ENCODE data around the gene RBMS3.
"Not testable (repeated sequence)": the region's sequence is repeated elsewhere in the genome, so short reads cannot be mapped to it uniquely, and the experiment has no call there.

The RBMS3 gene

DNA sequence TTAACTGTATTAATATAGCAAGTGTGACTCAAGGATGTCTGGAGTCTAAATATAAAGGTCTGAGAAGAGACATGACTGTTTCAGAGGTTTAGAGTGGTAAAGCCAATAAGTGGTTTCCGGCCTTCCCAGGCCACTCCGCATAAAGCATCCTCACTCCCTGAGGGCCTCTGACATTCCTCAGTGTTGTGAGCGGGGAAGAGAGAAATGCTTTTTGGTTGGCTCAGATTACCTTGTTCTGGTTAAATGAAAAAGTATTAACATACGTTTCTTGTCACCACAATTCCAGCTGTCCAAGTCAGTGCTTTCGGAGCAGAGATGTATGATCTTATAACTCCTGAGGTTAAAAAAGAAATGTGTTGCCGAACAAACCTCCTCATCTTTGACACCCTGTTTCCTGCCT is 103.8 kb downstream of the RBMS3 start:
- Mint-ChIP-seq H3K4me1 (peaks cover 31% of the 10 kb centered on the region), H3K27me3 (ENCODE audit: low read depth) (no peaks in the 10 kb centered on the region), H3K4me3 (no peak overlapping the region), H3K36me3 (ENCODE audit: low read depth) (peaks cover 16% of the 10 kb centered on the region), H3K27ac (peak overlapping the region; percentile 54 to 83 (median 66)), H3K9me3 (peaks cover 3% of the 10 kb centered on the region)
- TF ChIP-seq, protein P1, sequence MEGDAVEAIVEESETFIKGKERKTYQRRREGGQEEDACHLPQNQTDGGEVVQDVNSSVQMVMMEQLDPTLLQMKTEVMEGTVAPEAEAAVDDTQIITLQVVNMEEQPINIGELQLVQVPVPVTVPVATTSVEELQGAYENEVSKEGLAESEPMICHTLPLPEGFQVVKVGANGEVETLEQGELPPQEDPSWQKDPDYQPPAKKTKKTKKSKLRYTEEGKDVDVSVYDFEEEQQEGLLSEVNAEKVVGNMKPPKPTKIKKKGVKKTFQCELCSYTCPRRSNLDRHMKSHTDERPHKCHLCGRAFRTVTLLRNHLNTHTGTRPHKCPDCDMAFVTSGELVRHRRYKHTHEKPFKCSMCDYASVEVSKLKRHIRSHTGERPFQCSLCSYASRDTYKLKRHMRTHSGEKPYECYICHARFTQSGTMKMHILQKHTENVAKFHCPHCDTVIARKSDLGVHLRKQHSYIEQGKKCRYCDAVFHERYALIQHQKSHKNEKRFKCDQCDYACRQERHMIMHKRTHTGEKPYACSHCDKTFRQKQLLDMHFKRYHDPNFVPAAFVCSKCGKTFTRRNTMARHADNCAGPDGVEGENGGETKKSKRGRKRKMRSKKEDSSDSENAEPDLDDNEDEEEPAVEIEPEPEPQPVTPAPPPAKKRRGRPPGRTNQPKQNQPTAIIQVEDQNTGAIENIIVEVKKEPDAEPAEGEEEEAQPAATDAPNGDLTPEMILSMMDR (IDR thresholded peaks at IDR 0.05; ENCODE audit: unreplicated experiment in 3 of 3) = no peak

DNA sequence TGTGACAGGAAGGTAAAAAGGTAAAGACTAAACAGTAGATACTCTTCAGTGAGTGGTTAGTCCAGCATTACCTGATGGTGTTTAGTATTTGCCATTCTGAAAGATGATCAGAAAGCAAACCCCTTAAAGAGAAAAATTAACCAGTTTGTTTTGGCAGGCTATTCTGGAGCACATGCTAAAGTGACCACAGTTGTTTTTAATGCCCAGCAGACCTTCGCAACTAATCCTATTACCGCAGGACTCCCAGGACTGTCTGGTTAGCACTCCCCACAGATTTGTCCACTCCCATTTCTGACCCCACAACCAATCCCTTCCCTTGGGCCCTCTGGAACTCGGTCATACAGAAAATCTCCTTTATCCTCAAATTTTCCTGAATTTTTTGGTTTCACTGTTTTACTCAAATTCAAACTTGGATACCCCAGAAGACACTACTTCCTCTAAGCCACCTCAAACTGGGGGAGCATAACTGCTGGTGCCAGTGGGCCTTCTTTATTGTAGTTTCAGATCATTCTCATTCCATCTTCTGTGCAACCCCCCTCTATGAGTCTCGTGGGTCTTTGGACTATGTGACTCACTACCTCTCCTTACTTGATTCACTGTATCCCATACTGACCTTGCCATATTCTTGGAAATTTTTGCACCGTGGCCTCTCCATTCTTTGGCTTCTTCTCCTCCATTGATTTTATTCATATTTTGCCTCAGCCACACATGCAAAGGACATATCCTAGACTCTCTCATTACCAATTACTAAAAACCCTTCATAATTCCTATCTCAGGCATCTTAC is 104.4 kb downstream of the RBMS3 start:
- peak overlapping the region; percentile 54 to 83 (median 66) for H3K27ac Mint-ChIP-seq
- H3K36me3 Mint-ChIP-seq (ENCODE audit: low read depth) = peaks cover 16% of the 10 kb centered on the region
- H3K4me3 Mint-ChIP-seq = peak overlapping the region in 1 of 3 experiments; percentile 22
- H3K27me3 Mint-ChIP-seq (ENCODE audit: low read depth) = no peaks in the 10 kb centered on the region
- peaks cover 3% of the 10 kb centered on the region for H3K9me3 Mint-ChIP-seq
- TF ChIP-seq, protein P1 (IDR thresholded peaks at IDR 0.05; ENCODE audit: unreplicated experiment in 3 of 3) = no peak
- H3K4me1 Mint-ChIP-seq = peaks cover 31% of the 10 kb centered on the region

DNA sequence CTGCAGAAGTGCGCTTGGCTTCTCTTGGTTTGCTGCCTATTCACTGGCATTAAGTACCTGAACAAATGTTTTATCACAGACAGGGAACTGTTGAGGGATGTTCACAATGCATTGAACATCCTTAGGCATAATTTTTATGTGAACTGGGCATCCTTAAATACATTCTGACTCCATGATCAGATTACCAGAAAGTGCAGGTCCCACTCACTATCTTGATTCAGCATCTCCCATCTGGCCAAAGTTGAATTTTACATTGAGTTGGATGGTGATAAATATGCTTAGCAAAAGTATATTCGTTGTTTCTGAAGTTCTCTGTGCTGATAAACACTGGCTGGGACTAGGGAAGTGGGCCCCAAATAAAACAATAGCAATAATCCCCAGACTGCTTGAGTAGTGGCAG is 108.5 kb downstream of the RBMS3 start:
- H3K4me1 Mint-ChIP-seq = peaks cover 26% of the 10 kb centered on the region
- H3K4me3 Mint-ChIP-seq = no peak overlapping the region
- H3K36me3 Mint-ChIP-seq (ENCODE audit: low read depth) = peaks cover 32% of the 10 kb centered on the region
- H3K9me3 Mint-ChIP-seq = peaks cover 12% of the 10 kb centered on the region
- TF ChIP-seq, protein P1 (IDR thresholded peaks at IDR 0.05; ENCODE audit: unreplicated experiment in 3 of 3) = no peak
- H3K27me3 Mint-ChIP-seq (ENCODE audit: low read depth) = no peaks in the 10 kb centered on the region
- H3K27ac Mint-ChIP-seq = no peak overlapping the region

DNA sequence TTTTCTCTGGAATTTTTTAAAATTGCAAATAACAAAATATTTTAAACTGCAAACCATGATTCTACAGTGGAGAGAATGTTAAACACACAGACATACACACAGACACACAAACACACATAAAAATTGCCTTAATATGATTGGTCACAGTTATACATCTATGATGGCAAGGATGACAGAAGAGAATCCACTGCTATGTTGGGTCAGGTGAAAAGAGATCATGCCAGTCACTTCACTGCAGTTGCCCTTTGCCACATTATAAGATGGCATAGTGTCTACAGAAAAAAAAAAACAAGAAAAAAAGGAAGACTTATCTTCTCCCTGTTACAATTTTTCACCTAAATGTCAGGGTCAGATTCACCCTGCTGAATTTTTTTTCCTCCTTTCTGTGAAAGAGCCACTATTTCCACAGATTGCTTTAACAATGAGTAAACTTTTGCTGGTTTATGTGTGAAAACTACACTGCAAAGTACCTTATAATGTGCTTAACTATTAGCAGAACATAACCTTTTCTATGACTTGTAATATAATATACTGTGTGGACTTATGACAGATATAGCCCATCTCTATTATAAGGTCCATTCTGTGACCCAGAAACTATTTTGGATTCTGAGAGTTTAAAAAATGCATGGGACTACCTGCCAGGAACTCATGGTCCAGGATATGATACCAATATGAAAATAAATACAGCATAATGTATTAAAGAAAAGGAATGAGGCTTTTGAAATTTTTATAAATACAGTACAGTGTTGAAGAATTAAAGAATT is 111.9 kb downstream of the RBMS3 start:
- H3K4me3 Mint-ChIP-seq = no peak overlapping the region
- peaks cover 19% of the 10 kb centered on the region for H3K9me3 Mint-ChIP-seq
- peaks cover 25% of the 10 kb centered on the region for H3K36me3 Mint-ChIP-seq (ENCODE audit: low read depth)
- H3K4me1 Mint-ChIP-seq = no peaks in the 10 kb centered on the region
- no peaks in the 10 kb centered on the region for H3K27me3 Mint-ChIP-seq (ENCODE audit: low read depth)
- H3K27ac Mint-ChIP-seq = no peak overlapping the region
- TF ChIP-seq, protein P1 (IDR thresholded peaks at IDR 0.05; ENCODE audit: unreplicated experiment in 3 of 3) = no peak

DNA sequence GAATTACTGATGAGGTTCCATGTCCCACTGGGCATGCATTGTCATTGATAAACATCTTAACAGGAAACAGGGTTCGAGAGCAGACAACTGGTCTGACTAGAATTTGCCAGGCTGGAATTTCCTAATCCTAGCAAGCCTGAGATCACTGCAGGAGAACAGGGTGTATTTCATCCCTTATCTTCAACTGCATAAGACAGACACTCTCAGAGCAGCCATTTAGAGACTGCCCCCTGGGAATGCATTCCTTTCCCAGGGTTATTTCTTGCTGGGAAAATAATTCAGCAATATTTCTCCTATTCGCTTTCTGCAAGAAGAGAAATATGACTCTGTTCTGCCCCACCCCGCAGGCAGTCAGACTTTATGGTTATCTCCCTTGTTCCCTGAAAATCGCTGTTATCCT is 113.1 kb downstream of the RBMS3 start:
- H3K27me3 Mint-ChIP-seq (ENCODE audit: low read depth); H3K4me3 Mint-ChIP-seq; H3K27ac Mint-ChIP-seq; H3K4me1 Mint-ChIP-seq: not testable (repeated sequence)
- Mint-ChIP-seq H3K36me3 (ENCODE audit: low read depth) (peaks cover 25% of the 10 kb centered on the region), H3K9me3 (peaks cover 19% of the 10 kb centered on the region)

DNA sequence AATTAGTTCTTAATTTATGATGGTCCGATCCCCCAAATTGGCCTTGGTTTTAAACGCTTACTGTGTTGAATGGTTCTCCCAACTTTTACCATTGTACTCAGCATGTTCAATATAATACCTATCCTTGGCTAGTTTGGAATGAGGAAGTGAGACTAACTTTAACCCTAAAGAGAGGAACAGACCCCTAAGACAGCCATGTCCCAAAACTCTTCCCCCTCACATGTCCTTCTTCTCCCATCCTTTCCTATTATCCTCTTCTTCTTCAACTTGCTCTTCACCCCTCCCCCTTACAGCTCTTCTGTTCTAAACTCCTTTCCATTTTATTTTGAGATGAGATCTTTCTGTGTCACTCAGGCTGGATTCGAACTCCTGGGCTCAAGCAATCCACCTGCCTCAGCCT is 116.5 kb downstream of the RBMS3 start:
- Mint-ChIP-seq H3K4me1 (no peaks in the 10 kb centered on the region), H3K36me3 (ENCODE audit: low read depth) (peaks cover 16% of the 10 kb centered on the region), H3K27ac (no peak overlapping the region), H3K9me3 (peaks cover 14% of the 10 kb centered on the region), H3K27me3 (ENCODE audit: low read depth) (no peaks in the 10 kb centered on the region), H3K4me3 (no peak overlapping the region)
- TF ChIP-seq, protein P1 (IDR thresholded peaks at IDR 0.05; ENCODE audit: unreplicated experiment in 3 of 3) = no peak
